ENCODE results near the gene ZNF638.
"Not testable (repeated sequence)": the region's sequence is repeated elsewhere in the genome, so short reads cannot be mapped to it uniquely, and the experiment has no call there.

Gene ZNF638

GRCh38 chr2:71402427-71402826 lies 70.8 kb downstream of the ZNF638 start:
- no peak for DNase-seq

GRCh38 chr2:71409611-71410010 lies 78.0 kb downstream of the ZNF638 start:
- no peak for DNase-seq

- no peak for DNase-seq
Observed at GRCh38 chr2:71410696-71411095, 79.1 kb downstream of the ZNF638 start.

- peak in 1 of 2 experiments; percentile 15 for DNase-seq
Observed at GRCh38 chr2:71416866-71417265, 85.3 kb downstream of the ZNF638 start.

- DNase-seq: no peak
Observed at GRCh38 chr2:71417300-71418202, 86.0 kb downstream of the ZNF638 start.

GRCh38 chr2:71419145-71419544 lies 87.6 kb downstream of the ZNF638 start:
- no peak for DNase-seq

- no peak for DNase-seq
Observed at GRCh38 chr2:71419976-71420375, 88.4 kb downstream of the ZNF638 start.

GRCh38 chr2:71422786-71423185 lies 91.2 kb downstream of the ZNF638 start:
- no peak for DNase-seq

- no peak for DNase-seq
Observed at GRCh38 chr2:71423817-71424420, 92.3 kb downstream of the ZNF638 start.

- no peak for DNase-seq
Observed at GRCh38 chr2:71426721-71427120, 95.1 kb downstream of the ZNF638 start.

GRCh38 chr2:71428472-71429383 lies 97.1 kb downstream of the ZNF638 start:
- no peak for DNase-seq

GRCh38 chr2:71445142-71445541 lies 113.6 kb downstream of the ZNF638 start:
- not testable (repeated sequence) for DNase-seq

- DNase-seq: no peak
Observed at GRCh38 chr2:71446505-71446904, 114.9 kb downstream of the ZNF638 start.

GRCh38 chr2:71449343-71449742 lies 117.8 kb downstream of the ZNF638 start:
- DNase-seq: no peak

GRCh38 chr2:71451705-71452104 lies 120.1 kb downstream of the ZNF638 start:
- DNase-seq: no peak

- no peak for DNase-seq
Observed at GRCh38 chr2:71452565-71452964, 121.0 kb downstream of the ZNF638 start.

- no peak for DNase-seq
Observed at GRCh38 chr2:71453404-71454220, 122.0 kb downstream of the ZNF638 start, which contains the start of gene DYSF. Gene DYSF (plus strand): TSS chr2:71453561.

GRCh38 chr2:71454221-71455010 lies 122.8 kb downstream of the ZNF638 start:
- no peak for DNase-seq

- no peak for DNase-seq
Observed at GRCh38 chr2:71455011-71455740, 123.6 kb downstream of the ZNF638 start.

GRCh38 chr2:71455741-71456569 lies 124.4 kb downstream of the ZNF638 start:
- no peak for DNase-seq

All from stimulated activated CD4-positive, alpha-beta T cell treated with anti-CD3 and anti-CD28 coated beads, Interleukin-4, amount 100 ng/mL, for 4 hours (primary cell).